Endothelial cell of umbilical vein (primary cell): Measurements from ENCODE around the gene BABAM2.
"Not testable (repeated sequence)": the region's sequence is repeated elsewhere in the genome, so short reads cannot be mapped to it uniquely, and the experiment has no call there.

ENCODE experiments used
- EZH2 ChIP-seq: IDR thresholded peaks from 2 replicates; pipeline ENCODE4 v1.6.1; 2012; ENCODE audit warnings: borderline replicate concordance, low read depth, mild to moderate bottlenecking, moderate library complexity, low read length, inconsistent platforms; ENCODE audit not compliant: severe bottlenecking
- POLR2A ChIP-seq: IDR thresholded peaks from 2 replicates; pipeline ENCODE4 v1.6.1; 2012; ENCODE audit warnings: low read depth, mild to moderate bottlenecking, control low read depth, low read length
- POLR2AphosphoS5 ChIP-seq: IDR thresholded peaks from 2 replicates; pipeline ENCODE4 v1.6.1; 2012; ENCODE audit warnings: low read depth, mild to moderate bottlenecking, control low read depth, low read length, moderate library complexity; ENCODE audit not compliant: insufficient read depth
- TF ChIP-seq, protein P1 (sequence below): IDR thresholded peaks from 2 replicates; pipeline ENCODE4 v1.6.1; 2011; ENCODE audit not compliant: insufficient read depth, insufficient read length
- TF ChIP-seq, protein P2 (sequence below), 2 donors: IDR thresholded peaks; 1 replicate in 1 of 2; 2 replicates in 1 of 2; pipeline ENCODE4 v1.5.1; 2011; ENCODE audit warnings: low read length in 2 of 2, mild to moderate bottlenecking in 2 of 2, moderate library complexity in 2 of 2, control low read depth in 1 of 2, inconsistent platforms in 1 of 2, low read depth in 1 of 2; ENCODE audit not compliant: insufficient read depth in 1 of 2; ENCODE audit errors: extremely low read depth in 1 of 2

DNA sequence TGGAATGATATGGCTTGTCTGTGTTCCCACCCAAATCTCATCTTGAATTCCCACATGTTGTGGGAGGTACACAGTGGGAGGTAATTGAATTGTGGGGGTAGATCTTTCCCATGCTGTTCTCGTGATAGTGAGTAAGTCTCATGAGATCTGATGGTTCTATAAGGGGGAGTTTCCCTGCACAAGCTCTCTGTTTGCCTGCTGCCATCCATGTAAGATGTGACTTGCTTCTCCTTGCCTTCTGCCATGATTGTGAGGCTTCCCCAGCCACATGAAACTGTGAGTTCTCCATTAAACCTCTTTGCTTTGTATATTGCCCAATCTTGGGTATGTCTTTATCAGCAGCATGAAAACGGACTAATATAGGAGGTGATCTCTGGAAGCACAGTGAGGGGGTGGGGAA lies 78.4 kb downstream of the BABAM2 start:
- TF ChIP-seq, protein P1, sequence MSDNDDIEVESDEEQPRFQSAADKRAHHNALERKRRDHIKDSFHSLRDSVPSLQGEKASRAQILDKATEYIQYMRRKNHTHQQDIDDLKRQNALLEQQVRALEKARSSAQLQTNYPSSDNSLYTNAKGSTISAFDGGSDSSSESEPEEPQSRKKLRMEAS = not testable (repeated sequence)
- TF ChIP-seq POLR2AphosphoS5, EZH2, POLR2A: not testable (repeated sequence)
- TF ChIP-seq, protein P2, sequence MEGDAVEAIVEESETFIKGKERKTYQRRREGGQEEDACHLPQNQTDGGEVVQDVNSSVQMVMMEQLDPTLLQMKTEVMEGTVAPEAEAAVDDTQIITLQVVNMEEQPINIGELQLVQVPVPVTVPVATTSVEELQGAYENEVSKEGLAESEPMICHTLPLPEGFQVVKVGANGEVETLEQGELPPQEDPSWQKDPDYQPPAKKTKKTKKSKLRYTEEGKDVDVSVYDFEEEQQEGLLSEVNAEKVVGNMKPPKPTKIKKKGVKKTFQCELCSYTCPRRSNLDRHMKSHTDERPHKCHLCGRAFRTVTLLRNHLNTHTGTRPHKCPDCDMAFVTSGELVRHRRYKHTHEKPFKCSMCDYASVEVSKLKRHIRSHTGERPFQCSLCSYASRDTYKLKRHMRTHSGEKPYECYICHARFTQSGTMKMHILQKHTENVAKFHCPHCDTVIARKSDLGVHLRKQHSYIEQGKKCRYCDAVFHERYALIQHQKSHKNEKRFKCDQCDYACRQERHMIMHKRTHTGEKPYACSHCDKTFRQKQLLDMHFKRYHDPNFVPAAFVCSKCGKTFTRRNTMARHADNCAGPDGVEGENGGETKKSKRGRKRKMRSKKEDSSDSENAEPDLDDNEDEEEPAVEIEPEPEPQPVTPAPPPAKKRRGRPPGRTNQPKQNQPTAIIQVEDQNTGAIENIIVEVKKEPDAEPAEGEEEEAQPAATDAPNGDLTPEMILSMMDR (IDR thresholded peaks at IDR 0.05; ENCODE audit: extremely low read depth in 1 of 2, insufficient read depth in 1 of 2, low read depth in 1 of 2, low read length in 2 of 2) = not testable (repeated sequence)
